Measurements from ENCODE around the gene MTHFD1L.

DNA sequence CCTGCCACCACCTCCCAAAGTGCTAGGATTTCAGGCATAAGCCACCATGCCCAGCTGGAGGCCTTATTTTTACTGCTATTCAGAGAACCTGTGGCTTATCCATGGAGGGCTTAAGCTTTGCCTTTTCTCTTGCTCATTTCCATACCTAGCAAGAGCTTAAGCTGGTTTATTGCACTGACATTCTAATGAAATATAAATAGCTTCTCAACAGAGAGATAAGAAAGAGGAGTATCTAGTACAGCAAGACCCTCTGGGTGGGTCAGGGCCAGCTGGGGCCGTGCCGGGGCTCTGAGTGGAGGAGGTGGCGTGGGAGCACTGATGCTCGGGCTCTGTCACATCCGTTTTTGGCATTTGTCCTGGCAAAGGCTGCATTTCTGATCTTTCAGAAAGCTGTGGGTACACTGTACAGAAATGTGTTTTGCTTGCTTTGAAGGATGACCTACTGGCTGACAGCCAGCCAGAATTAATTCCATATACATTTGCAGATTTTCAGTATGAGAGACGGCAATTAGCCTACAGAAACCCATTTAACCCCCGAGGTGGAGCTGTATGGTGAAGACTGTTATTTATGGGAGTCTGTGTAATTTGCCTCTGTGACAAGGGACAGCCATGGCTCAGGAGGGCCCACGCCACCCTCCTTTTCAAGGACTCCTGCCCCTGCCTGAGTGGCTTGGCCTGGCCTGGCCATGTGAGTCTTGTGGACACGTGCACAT is 192.7 kb downstream of the MTHFD1L start:
- TF ChIP-seq POLR2AphosphoS5 (IDR thresholded peaks at IDR 0.05; ENCODE audit: low read depth, low read length), result no peak
- TF ChIP-seq TAF1 (IDR thresholded peaks at IDR 0.05; ENCODE audit: borderline replicate concordance, insufficient read depth, low read length), result no peak
- TF ChIP-seq, protein P1, sequence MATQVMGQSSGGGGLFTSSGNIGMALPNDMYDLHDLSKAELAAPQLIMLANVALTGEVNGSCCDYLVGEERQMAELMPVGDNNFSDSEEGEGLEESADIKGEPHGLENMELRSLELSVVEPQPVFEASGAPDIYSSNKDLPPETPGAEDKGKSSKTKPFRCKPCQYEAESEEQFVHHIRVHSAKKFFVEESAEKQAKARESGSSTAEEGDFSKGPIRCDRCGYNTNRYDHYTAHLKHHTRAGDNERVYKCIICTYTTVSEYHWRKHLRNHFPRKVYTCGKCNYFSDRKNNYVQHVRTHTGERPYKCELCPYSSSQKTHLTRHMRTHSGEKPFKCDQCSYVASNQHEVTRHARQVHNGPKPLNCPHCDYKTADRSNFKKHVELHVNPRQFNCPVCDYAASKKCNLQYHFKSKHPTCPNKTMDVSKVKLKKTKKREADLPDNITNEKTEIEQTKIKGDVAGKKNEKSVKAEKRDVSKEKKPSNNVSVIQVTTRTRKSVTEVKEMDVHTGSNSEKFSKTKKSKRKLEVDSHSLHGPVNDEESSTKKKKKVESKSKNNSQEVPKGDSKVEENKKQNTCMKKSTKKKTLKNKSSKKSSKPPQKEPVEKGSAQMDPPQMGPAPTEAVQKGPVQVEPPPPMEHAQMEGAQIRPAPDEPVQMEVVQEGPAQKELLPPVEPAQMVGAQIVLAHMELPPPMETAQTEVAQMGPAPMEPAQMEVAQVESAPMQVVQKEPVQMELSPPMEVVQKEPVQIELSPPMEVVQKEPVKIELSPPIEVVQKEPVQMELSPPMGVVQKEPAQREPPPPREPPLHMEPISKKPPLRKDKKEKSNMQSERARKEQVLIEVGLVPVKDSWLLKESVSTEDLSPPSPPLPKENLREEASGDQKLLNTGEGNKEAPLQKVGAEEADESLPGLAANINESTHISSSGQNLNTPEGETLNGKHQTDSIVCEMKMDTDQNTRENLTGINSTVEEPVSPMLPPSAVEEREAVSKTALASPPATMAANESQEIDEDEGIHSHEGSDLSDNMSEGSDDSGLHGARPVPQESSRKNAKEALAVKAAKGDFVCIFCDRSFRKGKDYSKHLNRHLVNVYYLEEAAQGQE (IDR thresholded peaks at IDR 0.05; ENCODE audit: insufficient read depth in 1 of 2, low read depth in 2 of 2, low read length in 2 of 2), result no peak
- TF ChIP-seq FOXP2 (optimal IDR thresholded peaks at IDR 0.05; ENCODE audit: borderline replicate concordance, extremely low read depth, extremely low read length, insufficient read depth), result no peak
